Heart right ventricle (tissue), 16 donors: ENCODE data around the gene CD59. TPM values are rescaled to one million over a fixed set of nuclear protein-coding genes. Genes with fewer than 3 reads are reported as not detected.

Experiments used
- ATAC-seq, 8 donors: fragments of 200-7000 bp; cut with Tn5 transposase; one replicate each; pipeline ENCODE4 v1.9.1; 2020; ENCODE audit warnings: mild to moderate bottlenecking in 8 of 8, moderate library complexity in 8 of 8, moderate number of reproducible peaks in 1 of 8
- DNase-seq, 2 donors: peaks; one replicate each; pipeline ENCODE4 v3.0.0-alpha.2; 2020
- H3K27ac ChIP-seq, 10 donors: fragments of 200-600 bp; sonication (generic) in 2 of 10; one replicate each; pipeline versions ENCODE4 v1.5.0 to v1.8.0; 2020 to 2022; ENCODE audit warnings: mild to moderate bottlenecking in 3 of 10
- H3K27me3 ChIP-seq, 7 donors: fragments of 200-600 bp; one replicate each; pipeline ENCODE4 v1.8.0; 2021 to 2022; ENCODE audit warnings: mild to moderate bottlenecking in 2 of 7
- H3K36me3 ChIP-seq, 9 donors: fragments of 200-600 bp; sonication (generic) in 1 of 9; one replicate each; pipeline versions ENCODE4 v1.5.0 to v1.8.0; 2020 to 2022; ENCODE audit warnings: mild to moderate bottlenecking in 2 of 9
- H3K4me1 ChIP-seq, 9 donors: fragments of 200-600 bp; sonication (generic) in 1 of 9; one replicate each; pipeline versions ENCODE4 v1.5.0 to v1.8.0; 2020 to 2022; ENCODE audit warnings: mild to moderate bottlenecking in 4 of 9
- H3K4me3 ChIP-seq, 10 donors: fragments of 200-600 bp; sonication (generic) in 2 of 10; one replicate each; pipeline versions ENCODE4 v1.5.0 to v1.8.0; 2020 to 2022; ENCODE audit warnings: mild to moderate bottlenecking in 7 of 10, moderate library complexity in 2 of 10
- H3K9me3 ChIP-seq, 11 donors: fragments of 200-600 bp in 10 of 11; sonication (generic) in 2 of 11; one replicate each; pipeline versions ENCODE4 v1.5.0 to v1.8.0; 2013 to 2022; ENCODE audit warnings: mild to moderate bottlenecking in 2 of 11, control low read depth in 1 of 11, moderate library complexity in 1 of 11
- WGBS, 2 donors: extraction: QIAGEN DNeasy Blood & Tissue Kit; methylation state at CpG; one replicate each; pipeline ENCODE4 v1.1.7; 2013; ENCODE audit warnings: inconsistent platforms in 1 of 2; 5-methylcytosine and 5-hydroxymethylcytosine counted together
- intact Hi-C, 10 donors: fragments of 100-400 bp; cut with DNase I; formaldehyde crosslinking; loops; one replicate each; pipeline versions ENCODE4 v1.11.1 to v1.14.2; 2022
- polyA plus RNA-seq, 2 donors: library from polyadenylated mRNA; stranded (reverse); fragments of 200-250 nt; gene quantifications; one replicate each; pipeline ENCODE4 v1.2.3, GENCODE V29; 2013
- total RNA-seq, 10 donors: library from RNA; stranded (reverse); fragmentation: NEBNext Ultra II Directional in 3 of 10; extraction: Animal tissue kit (Norgen Biotek cat#: 25700) in 3 of 10; gene quantifications; one replicate each; pipeline versions ENCODE4 v1.2.1 to v1.2.4, GENCODE V29; 2021 to 2023
- TF ChIP-seq, protein P1 (sequence below), 9 donors: fragments of 200-600 bp; sonication (generic) in 2 of 9; IDR thresholded peaks; one replicate each; pipeline versions ENCODE4 v1.5.0 to v1.8.0; 2021 to 2022; ENCODE audit warnings: antibody characterized with exemption in 9 of 9, mild to moderate bottlenecking in 5 of 9, moderate library complexity in 1 of 9
- donor health status: Arrhythmogenic right ventricular cardiomyopathy.
- donor health status: ischemic (EF 13 %, LVEDD 7.1; RV severe dilation, severe dysfunction).
- donor health status: healthy with polysubstance abuse.
- donor health status: DM: no; HTN: yes; CAD: no.
- donor health status: DM: no; HTN: no; CAD: no.
- donor health status: ischemic (EF 25% LVEDD 6.9; RV normal size, moderate dysfunction).
- donor health status: ischemic (EF 25% LVEDD 5.7; RV mildly dilated, moderate dysfunction).
- donor health status: healthy.
- donor health status: DM: yes; HTN: yes; CAD: no.
- donor health status: Ischemic cardiomyopathy.
- donor health status: ischemic (EF 35%, LVEDD 5.7; RV mildly dilated, moderate dysfunction).
- donor health status: nonischemic (EF 11% LVEDD 7.7; RV severe dilation, severe dysfunction).
- donor health status: DM: yes; HTN: yes; CAD: no.
- donor health status: PGD.
- donor health status: ischemic (EF 29% LVEDD 5.4; RV normal size, mild dysfunction).
- donor health status: nonischemic (EF 23%, LVEDD 6.1; RV moderate dilation, normal function).

The CD59 gene
- total and polyA plus RNA-seq, 12 donors = 120 to 1,261 (median 753) TPM

GRCh38 chr11:33701302-33702230 lies 34.7 kb downstream of the CD59 start:
- peak; percentile 2 to 56 (median 18) for ATAC-seq
- Histone ChIP-seq H3K27me3 (no peaks in the 10 kb centered on the region), H3K4me3 (peak overlapping the region in 9 of 10 donors; percentile 34 to 68 (median 56)), H3K27ac (peak overlapping the region; percentile 73 to 92 (median 86)), H3K36me3 (peaks cover 0 to 21% (median 0%) of the 10 kb centered on the region in 9 donors), H3K9me3 (no peaks in the 10 kb centered on the region), H3K4me1 (peaks cover 14 to 84% (median 69%) of the 10 kb centered on the region in 9 donors)
- WGBS, 2 donors = 24 to 32% methylated on average over 7 of the region's 7 CpGs
- peak in 1 of 2 donors; percentile 78 for DNase-seq
- TF ChIP-seq, protein P1, sequence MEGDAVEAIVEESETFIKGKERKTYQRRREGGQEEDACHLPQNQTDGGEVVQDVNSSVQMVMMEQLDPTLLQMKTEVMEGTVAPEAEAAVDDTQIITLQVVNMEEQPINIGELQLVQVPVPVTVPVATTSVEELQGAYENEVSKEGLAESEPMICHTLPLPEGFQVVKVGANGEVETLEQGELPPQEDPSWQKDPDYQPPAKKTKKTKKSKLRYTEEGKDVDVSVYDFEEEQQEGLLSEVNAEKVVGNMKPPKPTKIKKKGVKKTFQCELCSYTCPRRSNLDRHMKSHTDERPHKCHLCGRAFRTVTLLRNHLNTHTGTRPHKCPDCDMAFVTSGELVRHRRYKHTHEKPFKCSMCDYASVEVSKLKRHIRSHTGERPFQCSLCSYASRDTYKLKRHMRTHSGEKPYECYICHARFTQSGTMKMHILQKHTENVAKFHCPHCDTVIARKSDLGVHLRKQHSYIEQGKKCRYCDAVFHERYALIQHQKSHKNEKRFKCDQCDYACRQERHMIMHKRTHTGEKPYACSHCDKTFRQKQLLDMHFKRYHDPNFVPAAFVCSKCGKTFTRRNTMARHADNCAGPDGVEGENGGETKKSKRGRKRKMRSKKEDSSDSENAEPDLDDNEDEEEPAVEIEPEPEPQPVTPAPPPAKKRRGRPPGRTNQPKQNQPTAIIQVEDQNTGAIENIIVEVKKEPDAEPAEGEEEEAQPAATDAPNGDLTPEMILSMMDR (IDR thresholded peaks at IDR 0.05) = no peak
- intact Hi-C loops = loop anchor here in 4 of 10 donors (2.0 to 5.0 kb wide), 3 partner anchors 35 to 444 kb away; partner anchors contain the start of genes CD59 (in 3 of the 4) and HIPK3 (in 1 of the 4)

GRCh38 chr11:33700502-33701271 lies 35.5 kb downstream of the CD59 start, which contains the start of gene C11orf91:
Gene C11orf91, minus strand, starts transcription at chr11:33700826. Its CDS starts 86 bp downstream, at chr11:33700740.
- Histone ChIP-seq H3K9me3 (no peaks in the 10 kb centered on the region), H3K4me3 (peak within 1 kb of the TSS in 9 of 10 donors; percentile 34 to 68 (median 56)), H3K27me3 (no peaks in the 10 kb centered on the region), H3K36me3 (peaks cover 0 to 12% (median 0%) of the 10 kb centered on the region in 9 donors), H3K27ac (peak within 1 kb of the TSS; percentile 80 to 92 (median 86)), H3K4me1 (peaks cover 14 to 84% (median 71%) of the 10 kb centered on the region in 9 donors)
- intact Hi-C loops = loop anchor here in 4 of 10 donors (2.0 to 5.0 kb wide), 3 partner anchors 36 to 443 kb away; partner anchors contain the start of genes CD59 (in 3 of the 4) and HIPK3 (in 1 of the 4)
- ATAC-seq (peak; percentile 83 to 92 (median 90)), DNase-seq (peak; percentile 97 to 98)
- TF ChIP-seq, protein P1 (IDR thresholded peaks at IDR 0.05) = no peak
- 0 to 1% methylated on average over 72 of the region's 72 CpGs for WGBS, 2 donors

DNA sequence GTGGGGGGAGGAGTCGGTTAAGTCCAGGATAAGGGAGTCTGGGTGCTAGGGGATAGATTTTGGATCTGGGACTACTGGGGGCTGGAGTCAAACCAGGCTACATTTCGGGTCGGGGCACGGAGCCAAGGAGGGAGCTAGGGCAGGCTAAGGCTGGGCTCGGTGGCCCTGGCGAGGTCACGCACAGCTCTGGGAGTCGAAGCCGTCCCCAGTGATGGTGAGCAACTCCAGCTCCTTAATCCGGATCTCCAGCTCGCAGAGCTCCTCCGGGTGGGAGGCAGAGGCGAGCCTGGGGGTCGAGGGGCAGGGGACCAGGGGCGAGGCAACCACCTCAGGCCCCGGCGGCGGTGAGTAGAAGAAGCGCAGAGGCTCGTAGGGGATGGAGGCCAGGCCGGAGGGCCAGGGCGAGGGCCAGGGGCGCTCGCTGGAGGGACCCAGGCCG lies 36.1 kb downstream of the CD59 start:
- Histone ChIP-seq H3K9me3 (no peaks in the 10 kb centered on the region), H3K4me3 (peak overlapping the region in 9 of 10 donors; percentile 34 to 68 (median 56)), H3K4me1 (peaks cover 17 to 84% (median 71%) of the 10 kb centered on the region in 9 donors), H3K27me3 (no peaks in the 10 kb centered on the region), H3K36me3 (peaks cover 0 to 6% (median 0%) of the 10 kb centered on the region in 9 donors), H3K27ac (peak overlapping the region; percentile 77 to 92 (median 86))
- 18 to 22% methylated on average over 25 of the region's 25 CpGs for WGBS, 2 donors
- ATAC-seq (peak in 2 of 8 donors; percentile 0 to 1), DNase-seq (peak; percentile 41 to 59)
- intact Hi-C loops = loop anchor here in 4 of 10 donors (2.0 to 5.0 kb wide), 3 partner anchors 37 to 443 kb away; partner anchors contain the start of genes CD59 (in 3 of the 4) and HIPK3 (in 1 of the 4)
- TF ChIP-seq, protein P1 (IDR thresholded peaks at IDR 0.05) = no peak
